ENCODE data around the gene THSD4.

Gene THSD4

DNA sequence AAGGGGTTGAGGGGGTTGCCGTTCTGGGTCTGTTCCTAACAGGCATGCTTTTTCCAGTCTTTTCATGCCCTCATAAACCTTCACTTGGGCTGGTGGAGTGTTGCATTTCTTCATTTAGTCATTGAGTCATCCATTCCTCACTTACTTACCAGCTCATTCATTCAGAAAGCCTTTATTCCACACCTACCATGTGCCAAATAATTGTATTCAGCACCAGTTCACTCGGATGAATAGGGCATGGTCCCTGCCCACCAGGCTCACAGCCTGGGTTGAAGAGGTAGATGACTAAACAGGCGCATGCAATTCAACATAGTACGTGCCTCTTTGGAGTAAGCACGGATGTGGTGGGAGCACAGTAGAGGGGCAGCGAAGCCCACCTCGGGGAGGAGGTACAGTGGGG lies 35.1 kb upstream of the THSD4 start:
- TF ChIP-seq, protein P1, sequence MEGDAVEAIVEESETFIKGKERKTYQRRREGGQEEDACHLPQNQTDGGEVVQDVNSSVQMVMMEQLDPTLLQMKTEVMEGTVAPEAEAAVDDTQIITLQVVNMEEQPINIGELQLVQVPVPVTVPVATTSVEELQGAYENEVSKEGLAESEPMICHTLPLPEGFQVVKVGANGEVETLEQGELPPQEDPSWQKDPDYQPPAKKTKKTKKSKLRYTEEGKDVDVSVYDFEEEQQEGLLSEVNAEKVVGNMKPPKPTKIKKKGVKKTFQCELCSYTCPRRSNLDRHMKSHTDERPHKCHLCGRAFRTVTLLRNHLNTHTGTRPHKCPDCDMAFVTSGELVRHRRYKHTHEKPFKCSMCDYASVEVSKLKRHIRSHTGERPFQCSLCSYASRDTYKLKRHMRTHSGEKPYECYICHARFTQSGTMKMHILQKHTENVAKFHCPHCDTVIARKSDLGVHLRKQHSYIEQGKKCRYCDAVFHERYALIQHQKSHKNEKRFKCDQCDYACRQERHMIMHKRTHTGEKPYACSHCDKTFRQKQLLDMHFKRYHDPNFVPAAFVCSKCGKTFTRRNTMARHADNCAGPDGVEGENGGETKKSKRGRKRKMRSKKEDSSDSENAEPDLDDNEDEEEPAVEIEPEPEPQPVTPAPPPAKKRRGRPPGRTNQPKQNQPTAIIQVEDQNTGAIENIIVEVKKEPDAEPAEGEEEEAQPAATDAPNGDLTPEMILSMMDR (IDR thresholded peaks at IDR 0.05; ENCODE audit: extremely low read depth, missing control alignments): no peak
- no peak for DNase-seq (ENCODE audit: low spot score)

DNA sequence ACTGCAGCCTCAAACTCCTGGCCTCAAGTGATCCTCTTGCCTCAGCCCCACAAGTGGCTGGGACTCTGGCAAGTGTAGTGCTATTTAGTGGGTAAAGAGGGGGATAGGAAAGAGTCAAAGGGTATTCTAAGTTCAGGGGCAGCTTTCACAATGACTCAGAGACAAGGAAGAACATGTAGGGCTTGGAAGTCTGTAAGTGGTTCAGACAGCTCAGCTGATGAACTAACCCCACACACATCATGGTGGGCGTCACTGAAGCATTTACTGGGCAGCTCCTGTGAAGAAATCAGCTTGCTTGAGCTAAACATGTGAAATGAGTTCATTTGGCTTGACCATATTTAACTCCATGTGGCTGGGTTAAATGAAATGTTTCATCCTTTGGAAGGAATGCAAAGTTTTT lies 34.6 kb upstream of the THSD4 start:
- TF ChIP-seq, protein P1 (IDR thresholded peaks at IDR 0.05; ENCODE audit: extremely low read depth, missing control alignments): no peak
- no peak for DNase-seq (ENCODE audit: low spot score)

DNA sequence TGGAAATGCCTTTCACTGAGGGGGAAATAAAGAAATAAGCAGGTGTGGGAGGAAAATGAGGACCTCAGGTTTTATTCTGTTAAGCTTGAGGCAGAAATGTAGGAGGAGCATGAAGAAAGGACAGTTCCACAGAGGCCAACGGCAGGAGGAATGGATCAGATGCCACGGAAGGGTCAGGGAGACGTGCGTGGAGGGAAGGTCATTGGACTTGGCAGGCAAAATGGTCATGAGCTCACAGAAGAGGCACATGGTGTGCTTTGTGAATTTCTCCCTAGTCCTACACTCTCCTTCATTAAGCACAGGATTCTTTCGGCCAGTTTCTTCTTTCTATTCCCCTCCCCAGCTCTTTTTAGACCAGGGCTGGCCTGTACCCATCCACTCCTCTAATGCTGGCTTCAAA lies 32.5 kb upstream of the THSD4 start:
- DNase-seq (ENCODE audit: low spot score): no peak
- TF ChIP-seq, protein P1 (IDR thresholded peaks at IDR 0.05; ENCODE audit: extremely low read depth, missing control alignments): no peak

DNA sequence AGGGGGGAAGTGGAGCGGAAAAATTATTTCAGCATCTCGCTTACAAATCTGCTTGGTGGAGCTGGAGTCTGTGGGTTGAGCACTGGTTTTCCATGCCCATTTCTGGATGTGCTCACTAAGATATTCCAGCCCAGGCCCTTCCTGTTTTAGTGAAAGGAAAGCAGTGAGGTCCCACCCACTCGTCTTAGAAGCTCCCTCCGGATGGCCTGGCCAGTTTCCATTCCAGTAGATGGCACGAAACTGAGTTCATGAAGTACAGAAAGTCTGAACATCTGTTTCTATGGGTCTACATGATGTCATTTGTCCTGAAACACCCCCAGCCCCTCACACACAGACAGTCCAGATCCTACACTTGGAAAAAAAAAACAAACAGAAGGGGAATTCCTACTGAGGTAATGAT lies 31.9 kb upstream of the THSD4 start:
- DNase-seq (ENCODE audit: low spot score): no peak
- TF ChIP-seq, protein P1 (IDR thresholded peaks at IDR 0.05; ENCODE audit: extremely low read depth, missing control alignments): no peak

DNA sequence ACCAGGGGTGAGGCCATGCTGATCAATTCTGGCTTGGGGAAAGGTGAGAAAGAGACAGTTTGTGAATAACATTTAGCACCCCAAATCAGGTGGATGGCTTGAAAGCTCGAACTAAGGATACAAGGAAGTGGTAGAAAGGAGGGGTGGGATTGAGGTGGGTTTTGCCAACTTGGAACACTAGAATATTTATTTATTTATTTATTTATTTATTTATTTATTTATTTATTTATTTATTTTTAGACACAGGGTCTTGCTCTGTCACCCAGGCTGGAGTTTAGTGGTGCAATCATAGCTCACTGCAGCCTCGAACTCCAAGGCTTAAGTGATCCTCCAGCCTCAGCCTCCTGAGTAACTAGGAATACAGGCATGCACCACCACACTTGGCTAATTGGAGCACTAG lies 31.0 kb upstream of the THSD4 start:
- TF ChIP-seq, protein P1 (IDR thresholded peaks at IDR 0.05; ENCODE audit: extremely low read depth, missing control alignments): no peak
- DNase-seq (ENCODE audit: low spot score): no peak

DNA sequence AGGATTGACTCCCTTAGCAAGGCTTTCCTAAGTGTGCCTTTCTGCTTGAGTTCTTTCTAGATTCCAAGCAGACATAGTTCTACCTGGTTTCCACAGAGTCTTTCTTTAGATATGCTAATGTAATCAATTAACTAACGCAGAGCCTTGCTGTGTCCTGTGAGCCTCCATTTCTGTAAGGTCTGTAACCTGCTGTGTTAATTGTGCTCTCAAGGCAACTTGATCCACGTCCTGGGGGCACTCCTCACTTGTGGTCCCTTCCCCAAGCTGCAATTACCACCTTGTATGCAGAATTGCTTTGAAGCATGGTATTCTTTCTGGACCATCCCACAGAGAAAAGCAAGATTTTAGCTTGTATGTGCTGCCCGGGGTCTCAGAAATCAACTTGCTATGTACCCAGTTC lies 29.5 kb upstream of the THSD4 start:
- TF ChIP-seq, protein P1 (IDR thresholded peaks at IDR 0.05; ENCODE audit: extremely low read depth, missing control alignments): no peak
- no peak for DNase-seq (ENCODE audit: low spot score)

DNA sequence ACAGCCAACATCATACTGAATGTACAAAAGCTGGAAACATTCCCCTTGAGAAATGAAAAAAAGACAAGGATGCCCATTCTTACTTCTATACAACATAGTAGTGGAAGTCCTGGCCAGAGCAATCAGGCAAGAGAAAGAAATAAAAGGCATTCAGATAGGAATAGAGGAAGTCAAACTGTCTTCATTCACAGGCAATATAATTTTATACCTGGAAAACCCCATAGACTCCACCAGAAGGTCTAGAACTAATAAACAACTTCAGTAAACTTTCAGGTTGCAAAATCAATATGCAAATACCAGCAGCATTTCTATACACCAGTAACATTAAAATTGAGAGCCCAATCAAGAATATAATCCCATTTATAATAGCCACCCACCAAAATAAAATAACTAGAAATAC lies 27.1 kb upstream of the THSD4 start:
- no peak for DNase-seq (ENCODE audit: low spot score)
- TF ChIP-seq, protein P1 (IDR thresholded peaks at IDR 0.05; ENCODE audit: extremely low read depth, missing control alignments): no peak

Measured in GM20000 (cell line).